ENCODE data around the gene GDA.

GDA gene

DNA sequence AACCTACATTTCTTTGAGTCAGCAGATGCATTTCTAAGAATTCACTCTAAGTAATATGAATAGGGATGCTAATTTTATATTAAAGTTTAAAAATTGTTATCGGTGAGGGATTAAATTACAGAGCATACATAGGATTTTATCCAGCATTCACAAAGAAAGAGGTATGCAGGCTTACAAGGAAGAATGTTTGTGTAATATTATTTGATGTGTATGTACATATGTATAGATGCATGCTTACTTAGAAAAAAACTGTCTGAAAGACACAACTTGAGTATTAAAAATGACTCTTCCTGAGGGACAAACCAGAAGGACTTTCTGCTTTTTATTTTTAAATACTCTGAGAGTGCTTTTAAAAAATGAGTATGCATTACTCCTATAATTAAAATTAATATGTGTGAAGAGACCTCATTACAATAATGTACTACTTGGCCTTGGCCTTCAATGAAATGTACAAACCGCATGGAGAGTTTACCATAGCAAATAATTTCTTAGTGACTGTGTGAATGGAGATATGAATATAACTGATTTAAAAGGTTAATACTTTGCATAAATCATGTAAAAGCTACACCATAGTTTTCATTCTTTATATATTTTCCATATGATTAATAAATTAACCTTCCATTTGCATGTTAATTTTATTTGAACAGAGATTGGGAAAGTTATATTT lies 77.0 kb downstream of the GDA start:
- no peaks in the 10 kb centered on the region for H3K9me3 ChIP-seq (ENCODE audit: control insufficient read depth in 1 of 2, low read length in 2 of 2)
- H3K36me3 ChIP-seq (ENCODE audit: control insufficient read depth in 1 of 2, insufficient read depth in 2 of 2, low read length in 2 of 2) = peaks cover 9 to 25% of the 10 kb centered on the region in 2 donors
- no peak overlapping the region for H3K27ac ChIP-seq (ENCODE audit: low read depth, low read length)
- H3K9ac ChIP-seq (ENCODE audit: low read depth in 1 of 2, low read length in 2 of 2) = no peak overlapping the region
- no peaks in the 10 kb centered on the region for H3K27me3 ChIP-seq (ENCODE audit: control insufficient read depth in 1 of 2, insufficient read depth in 2 of 2, low read length in 2 of 2)
- peaks cover 0 to 6% of the 10 kb centered on the region in 2 donors for H3K4me1 ChIP-seq (ENCODE audit: control insufficient read depth in 1 of 2, insufficient read depth in 2 of 2, low read length in 2 of 2)
- H3K4me3 ChIP-seq (ENCODE audit: low read depth in 1 of 2, low read length in 2 of 2) = no peak overlapping the region

DNA sequence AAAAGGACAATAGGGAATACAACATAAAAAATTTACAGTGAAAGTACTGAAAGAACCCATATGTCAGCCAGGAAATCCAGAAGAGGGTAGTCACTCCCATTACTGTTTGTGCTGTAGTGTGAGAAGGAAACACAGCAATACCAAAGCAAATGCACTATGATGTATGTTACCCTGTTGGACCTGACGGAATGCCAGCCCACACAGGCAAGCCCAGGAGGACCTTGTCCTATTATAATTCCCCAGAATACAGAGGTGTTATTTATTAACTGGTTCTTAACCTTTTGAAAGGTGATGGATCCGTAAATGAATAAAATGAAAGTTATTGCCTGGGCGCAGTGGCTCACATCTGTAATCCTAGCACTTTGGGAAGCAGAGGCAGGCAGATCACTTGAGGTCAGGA lies 79.0 kb downstream of the GDA start:
- Histone ChIP-seq H3K9me3 (ENCODE audit: control insufficient read depth in 1 of 2, low read length in 2 of 2) (no peaks in the 10 kb centered on the region), H3K4me1 (ENCODE audit: control insufficient read depth in 1 of 2, insufficient read depth in 2 of 2, low read length in 2 of 2) (peaks cover 0 to 6% of the 10 kb centered on the region in 2 donors), H3K27ac (ENCODE audit: low read depth, low read length) (no peak overlapping the region), H3K27me3 (ENCODE audit: control insufficient read depth in 1 of 2, insufficient read depth in 2 of 2, low read length in 2 of 2) (no peaks in the 10 kb centered on the region), H3K9ac (ENCODE audit: low read depth in 1 of 2, low read length in 2 of 2) (no peak overlapping the region), H3K36me3 (ENCODE audit: control insufficient read depth in 1 of 2, insufficient read depth in 2 of 2, low read length in 2 of 2) (peaks cover 9 to 27% of the 10 kb centered on the region in 2 donors), H3K4me3 (ENCODE audit: low read depth in 1 of 2, low read length in 2 of 2) (no peak overlapping the region)

DNA sequence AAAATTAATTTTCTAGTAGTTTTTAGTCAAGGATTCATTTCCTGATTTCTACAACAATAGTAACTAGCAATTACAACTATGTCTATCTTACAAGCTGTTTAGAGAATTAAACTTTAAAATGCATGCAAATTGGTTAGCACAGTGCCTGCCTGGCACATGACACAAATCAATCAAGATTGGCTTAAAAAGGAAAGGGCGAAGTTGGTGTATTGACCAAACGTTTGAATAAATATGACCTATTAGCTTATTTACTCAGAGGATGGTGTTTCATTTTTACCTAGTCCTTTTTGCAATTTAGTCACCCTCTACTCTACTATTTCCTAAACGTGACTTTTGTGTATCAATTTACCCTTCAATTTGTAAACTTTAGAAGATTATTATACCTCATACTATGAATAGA lies 83.5 kb downstream of the GDA start:
- H3K9ac ChIP-seq (ENCODE audit: low read depth in 1 of 2, low read length in 2 of 2) = no peak overlapping the region

DNA sequence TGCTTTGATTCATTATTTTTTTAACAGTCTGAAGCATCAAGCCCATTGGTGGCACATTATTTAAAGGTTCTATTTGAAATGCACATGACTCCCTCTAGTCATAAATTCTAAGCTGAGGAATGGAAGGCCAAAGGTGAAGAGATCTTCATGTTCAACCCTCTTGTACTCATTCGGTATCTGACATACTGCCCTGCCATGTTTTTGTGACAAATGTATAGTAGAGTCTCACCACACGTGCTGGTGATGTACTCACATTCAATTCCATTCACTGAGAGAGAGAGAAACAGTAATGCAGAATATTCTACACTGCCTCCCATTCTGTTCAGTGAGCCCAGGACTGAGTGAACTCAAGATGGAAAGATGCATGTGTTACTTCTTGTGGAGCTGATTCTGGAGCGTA lies 98.3 kb downstream of the GDA start:
- Histone ChIP-seq H3K27ac (ENCODE audit: low read depth, low read length) (no peak overlapping the region), H3K9me3 (ENCODE audit: control insufficient read depth in 1 of 2, low read length in 2 of 2) (no peaks in the 10 kb centered on the region), H3K9ac (ENCODE audit: low read depth in 1 of 2, low read length in 2 of 2) (no peak overlapping the region), H3K27me3 (ENCODE audit: control insufficient read depth in 1 of 2, insufficient read depth in 2 of 2, low read length in 2 of 2) (no peaks in the 10 kb centered on the region), H3K36me3 (ENCODE audit: control insufficient read depth in 1 of 2, insufficient read depth in 2 of 2, low read length in 2 of 2) (peaks cover 13 to 59% of the 10 kb centered on the region in 2 donors), H3K4me3 (ENCODE audit: low read depth in 1 of 2, low read length in 2 of 2) (no peak overlapping the region), H3K4me1 (ENCODE audit: control insufficient read depth in 1 of 2, insufficient read depth in 2 of 2, low read length in 2 of 2) (no peaks in the 10 kb centered on the region)

More for the DNA sequence above, 83.5 kb downstream of the GDA start:
- H3K4me1 ChIP-seq (ENCODE audit: control insufficient read depth in 1 of 2, insufficient read depth in 2 of 2, low read length in 2 of 2) = peaks cover 0 to 4% of the 10 kb centered on the region in 2 donors
- no peaks in the 10 kb centered on the region for H3K9me3 ChIP-seq (ENCODE audit: control insufficient read depth in 1 of 2, low read length in 2 of 2)
- H3K27me3 ChIP-seq (ENCODE audit: control insufficient read depth in 1 of 2, insufficient read depth in 2 of 2, low read length in 2 of 2) = no peaks in the 10 kb centered on the region
- H3K4me3 ChIP-seq (ENCODE audit: low read depth in 1 of 2, low read length in 2 of 2) = no peak overlapping the region
- no peak overlapping the region for H3K27ac ChIP-seq (ENCODE audit: low read depth, low read length)
- peaks cover 9 to 16% of the 10 kb centered on the region in 2 donors for H3K36me3 ChIP-seq (ENCODE audit: control insufficient read depth in 1 of 2, insufficient read depth in 2 of 2, low read length in 2 of 2)

DNA sequence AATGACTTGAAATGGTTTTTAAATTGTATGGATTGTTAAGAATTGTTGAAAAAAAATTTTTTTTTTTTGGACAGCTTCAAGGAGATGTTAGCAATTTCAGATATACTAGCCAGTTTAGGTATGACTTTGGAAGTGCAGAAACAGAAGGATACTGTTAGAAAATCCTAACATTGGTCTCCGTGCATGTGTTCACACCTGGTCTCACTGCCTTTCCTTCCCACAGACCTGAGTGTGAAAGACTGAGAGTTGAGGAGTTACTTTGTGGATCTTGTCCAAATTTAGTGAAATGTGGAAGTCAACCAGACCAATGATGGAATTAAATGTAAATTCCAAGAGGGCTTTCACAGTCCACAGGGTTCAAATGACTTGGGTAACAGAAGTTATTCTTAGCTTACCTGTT lies 102.3 kb downstream of the GDA start:
- Histone ChIP-seq H3K27me3 (ENCODE audit: control insufficient read depth in 1 of 2, insufficient read depth in 2 of 2, low read length in 2 of 2) (no peaks in the 10 kb centered on the region), H3K9me3 (ENCODE audit: control insufficient read depth in 1 of 2, low read length in 2 of 2) (no peaks in the 10 kb centered on the region), H3K36me3 (ENCODE audit: control insufficient read depth in 1 of 2, insufficient read depth in 2 of 2, low read length in 2 of 2) (peaks cover 22 to 47% of the 10 kb centered on the region in 2 donors), H3K9ac (ENCODE audit: low read depth in 1 of 2, low read length in 2 of 2) (no peak overlapping the region), H3K4me3 (ENCODE audit: low read depth in 1 of 2, low read length in 2 of 2) (no peak overlapping the region), H3K27ac (ENCODE audit: low read depth, low read length) (no peak overlapping the region), H3K4me1 (ENCODE audit: control insufficient read depth in 1 of 2, insufficient read depth in 2 of 2, low read length in 2 of 2) (no peaks in the 10 kb centered on the region)

DNA sequence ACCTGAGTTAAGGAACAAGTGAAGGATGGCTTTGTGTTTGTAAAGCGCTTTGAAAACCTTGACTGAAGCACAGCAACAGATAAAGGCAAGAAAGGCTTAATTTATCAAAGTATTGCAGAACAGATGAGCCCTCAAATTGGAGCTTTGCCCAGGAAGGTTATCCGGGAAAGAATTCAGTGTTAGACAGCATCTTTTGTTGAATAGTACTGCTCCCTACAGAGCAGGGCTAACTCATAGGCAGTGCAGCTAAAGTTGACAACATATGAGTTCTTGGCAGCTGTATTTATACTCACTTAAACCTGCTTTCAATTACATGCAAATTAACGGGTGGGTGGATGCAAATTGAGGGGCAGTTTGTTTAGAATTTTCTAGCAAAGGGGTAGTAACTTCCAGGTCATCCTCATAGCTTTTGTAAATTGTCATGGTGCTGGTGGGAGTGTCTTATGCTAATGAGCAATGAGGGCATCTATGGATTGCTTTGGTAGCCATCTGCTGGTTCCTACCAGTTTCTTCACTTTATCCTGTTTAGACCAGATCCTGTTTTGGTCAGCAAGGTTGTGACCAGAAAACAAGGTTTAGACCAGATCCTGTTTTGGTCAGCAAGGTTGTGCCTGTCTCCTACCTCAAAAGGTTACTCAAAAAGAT lies 105.8 kb downstream of the GDA start:
- Histone ChIP-seq H3K9me3 (ENCODE audit: control insufficient read depth in 1 of 2, low read length in 2 of 2) (no peaks in the 10 kb centered on the region), H3K4me1 (ENCODE audit: control insufficient read depth in 1 of 2, insufficient read depth in 2 of 2, low read length in 2 of 2) (no peaks in the 10 kb centered on the region), H3K27ac (ENCODE audit: low read depth, low read length) (no peak overlapping the region), H3K36me3 (ENCODE audit: control insufficient read depth in 1 of 2, insufficient read depth in 2 of 2, low read length in 2 of 2) (peaks cover 16 to 23% of the 10 kb centered on the region in 2 donors), H3K4me3 (ENCODE audit: low read depth in 1 of 2, low read length in 2 of 2) (no peak overlapping the region), H3K27me3 (ENCODE audit: control insufficient read depth in 1 of 2, insufficient read depth in 2 of 2, low read length in 2 of 2) (no peaks in the 10 kb centered on the region), H3K9ac (ENCODE audit: low read depth in 1 of 2, low read length in 2 of 2) (no peak overlapping the region)

DNA sequence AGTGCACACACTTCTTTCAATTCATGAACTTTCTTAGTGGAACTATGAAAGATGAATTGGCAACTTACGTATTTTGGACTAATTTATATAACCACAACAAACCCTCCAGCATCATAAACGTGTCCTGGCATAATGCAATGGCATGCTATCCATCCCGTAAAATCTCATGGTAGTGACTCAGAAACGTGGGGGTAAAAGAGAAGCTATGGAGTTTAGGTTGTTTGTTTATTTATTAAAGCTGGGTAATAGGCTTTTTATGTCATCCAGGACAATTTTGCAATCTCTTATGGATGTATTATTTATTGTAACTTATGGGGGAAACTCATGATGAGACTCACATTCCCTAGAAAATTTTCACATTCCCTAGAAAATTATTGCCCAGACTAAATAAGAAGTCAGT lies 106.3 kb downstream of the GDA start:
- no peak overlapping the region for H3K27ac ChIP-seq (ENCODE audit: low read depth, low read length)
- peaks cover 10 to 17% of the 10 kb centered on the region in 2 donors for H3K36me3 ChIP-seq (ENCODE audit: control insufficient read depth in 1 of 2, insufficient read depth in 2 of 2, low read length in 2 of 2)
- no peak overlapping the region for H3K9ac ChIP-seq (ENCODE audit: low read depth in 1 of 2, low read length in 2 of 2)
- no peaks in the 10 kb centered on the region for H3K9me3 ChIP-seq (ENCODE audit: control insufficient read depth in 1 of 2, low read length in 2 of 2)
- H3K4me3 ChIP-seq (ENCODE audit: low read depth in 1 of 2, low read length in 2 of 2) = no peak overlapping the region
- H3K27me3 ChIP-seq (ENCODE audit: control insufficient read depth in 1 of 2, insufficient read depth in 2 of 2, low read length in 2 of 2) = no peaks in the 10 kb centered on the region
- H3K4me1 ChIP-seq (ENCODE audit: control insufficient read depth in 1 of 2, insufficient read depth in 2 of 2, low read length in 2 of 2) = no peaks in the 10 kb centered on the region

DNA sequence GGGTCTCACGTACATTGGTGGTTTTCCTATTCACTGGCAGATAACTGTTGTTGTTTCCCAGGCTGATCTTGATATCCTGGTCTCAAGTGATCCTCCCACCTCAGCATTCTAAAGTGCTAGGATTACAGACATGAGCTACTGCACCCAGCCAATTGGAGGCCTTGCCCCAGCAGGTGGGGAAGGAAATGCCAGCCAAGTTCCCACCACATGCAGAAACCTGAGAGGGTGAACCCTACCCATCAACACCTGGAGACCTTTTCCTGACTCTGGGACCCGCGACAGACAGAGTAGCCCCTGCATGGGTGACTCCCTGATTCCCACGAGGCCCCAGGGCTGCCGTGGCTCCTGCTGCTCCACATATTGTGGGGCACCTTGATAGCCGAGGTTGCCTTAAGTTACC lies 107.7 kb downstream of the GDA start:
- H3K9ac ChIP-seq (ENCODE audit: low read depth in 1 of 2, low read length in 2 of 2) = no peak overlapping the region
- H3K4me3 ChIP-seq (ENCODE audit: low read depth in 1 of 2, low read length in 2 of 2) = no peak overlapping the region
- H3K9me3 ChIP-seq (ENCODE audit: control insufficient read depth in 1 of 2, low read length in 2 of 2) = no peaks in the 10 kb centered on the region
- no peaks in the 10 kb centered on the region for H3K4me1 ChIP-seq (ENCODE audit: control insufficient read depth in 1 of 2, insufficient read depth in 2 of 2, low read length in 2 of 2)
- H3K27ac ChIP-seq (ENCODE audit: low read depth, low read length) = no peak overlapping the region
- H3K27me3 ChIP-seq (ENCODE audit: control insufficient read depth in 1 of 2, insufficient read depth in 2 of 2, low read length in 2 of 2) = no peaks in the 10 kb centered on the region
- peaks cover 10% of the 10 kb centered on the region in 2 donors for H3K36me3 ChIP-seq (ENCODE audit: control insufficient read depth in 1 of 2, insufficient read depth in 2 of 2, low read length in 2 of 2)

DNA sequence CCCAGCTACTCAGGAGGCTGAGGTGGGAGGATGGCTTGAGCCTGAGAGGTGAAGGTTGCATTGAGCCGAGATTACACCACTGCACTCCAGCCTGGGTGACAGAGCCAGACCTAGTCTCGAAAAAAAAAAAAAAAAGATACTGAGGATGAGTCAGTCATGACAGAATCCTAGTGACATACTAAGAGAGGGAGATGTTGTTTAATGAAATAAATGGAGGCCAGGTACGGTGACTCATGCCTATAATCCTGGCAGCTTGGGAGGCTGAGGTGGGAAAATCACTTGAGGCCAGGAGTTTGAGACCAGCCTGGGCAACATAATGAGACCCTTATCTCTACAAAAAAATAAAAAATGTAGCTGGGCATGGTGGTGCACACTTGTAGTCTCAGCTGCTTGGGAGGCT lies 108.6 kb downstream of the GDA start:
- H3K4me1 ChIP-seq (ENCODE audit: control insufficient read depth in 1 of 2, insufficient read depth in 2 of 2, low read length in 2 of 2) = no peaks in the 10 kb centered on the region
- H3K9ac ChIP-seq (ENCODE audit: low read depth in 1 of 2, low read length in 2 of 2) = no peak overlapping the region
- no peak overlapping the region for H3K4me3 ChIP-seq (ENCODE audit: low read depth in 1 of 2, low read length in 2 of 2)
- H3K36me3 ChIP-seq (ENCODE audit: control insufficient read depth in 1 of 2, insufficient read depth in 2 of 2, low read length in 2 of 2) = peaks cover 8 to 10% of the 10 kb centered on the region in 2 donors
- no peak overlapping the region for H3K27ac ChIP-seq (ENCODE audit: low read depth, low read length)
- H3K27me3 ChIP-seq (ENCODE audit: control insufficient read depth in 1 of 2, insufficient read depth in 2 of 2, low read length in 2 of 2) = no peaks in the 10 kb centered on the region
- no peaks in the 10 kb centered on the region for H3K9me3 ChIP-seq (ENCODE audit: control insufficient read depth in 1 of 2, low read length in 2 of 2)

DNA sequence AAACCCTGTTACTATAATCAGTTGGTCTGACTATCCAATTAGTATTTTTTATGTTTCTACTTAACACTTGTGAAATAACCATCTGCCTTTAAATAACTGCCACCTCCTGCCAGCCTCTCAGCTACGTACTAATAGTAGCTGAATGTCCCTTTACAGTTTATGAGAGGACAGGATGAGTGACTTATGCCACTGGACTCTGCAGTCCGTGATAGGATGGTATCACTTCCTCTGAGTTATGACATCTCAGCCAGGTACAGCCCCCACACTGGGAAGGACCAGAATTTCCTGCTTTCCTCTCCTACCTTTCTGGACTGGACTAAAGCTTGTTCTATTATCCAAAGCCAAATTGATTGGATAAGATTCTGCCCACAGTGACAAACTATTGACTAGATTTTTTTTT lies 112.8 kb downstream of the GDA start:
- H3K27me3 ChIP-seq (ENCODE audit: control insufficient read depth in 1 of 2, insufficient read depth in 2 of 2, low read length in 2 of 2) = no peaks in the 10 kb centered on the region

More for the DNA sequence above, 112.8 kb downstream of the GDA start:
- Histone ChIP-seq H3K4me3 (ENCODE audit: low read depth in 1 of 2, low read length in 2 of 2) (no peak overlapping the region), H3K27ac (ENCODE audit: low read depth, low read length) (no peak overlapping the region), H3K36me3 (ENCODE audit: control insufficient read depth in 1 of 2, insufficient read depth in 2 of 2, low read length in 2 of 2) (no peaks in the 10 kb centered on the region), H3K4me1 (ENCODE audit: control insufficient read depth in 1 of 2, insufficient read depth in 2 of 2, low read length in 2 of 2) (no peaks in the 10 kb centered on the region), H3K9ac (ENCODE audit: low read depth in 1 of 2, low read length in 2 of 2) (no peak overlapping the region), H3K9me3 (ENCODE audit: control insufficient read depth in 1 of 2, low read length in 2 of 2) (no peaks in the 10 kb centered on the region)

All from duodenal mucosa (tissue), 2 donors.